IMR-90 (cell line): ENCODE data around the gene PRDM1.
"Not testable (repeated sequence)": the region's sequence is repeated elsewhere in the genome, so short reads cannot be mapped to it uniquely, and the experiment has no call there.

Experiments
- BHLHE40 ChIP-seq: fragments of 150-350 bp; IDR thresholded peaks from 2 replicates; pipeline ENCODE4 v1.6.1; 2016; ENCODE audit warnings: mild to moderate bottlenecking, low read depth, low read length
- CEBPB ChIP-seq: IDR thresholded peaks from 2 replicates; pipeline ENCODE4 v1.6.1; 2012; ENCODE audit warnings: low read depth, low read length, improper control_type of control experiment
- CTCF ChIP-seq: conservative IDR thresholded peaks from 2 replicates; pipeline ENCODE4 v1.5.1; 2012; ENCODE audit warnings: mild to moderate bottlenecking, low read depth, low read length, improper control_type of control experiment
- MAFK ChIP-seq: IDR thresholded peaks from 2 replicates; pipeline ENCODE4 v1.6.1; 2012; ENCODE audit warnings: low read depth, low read length, improper control_type of control experiment
- NFE2L2 ChIP-seq: fragments of 150-350 bp; IDR thresholded peaks from 2 replicates; pipeline ENCODE4 v1.6.1; 2016; ENCODE audit warnings: low read depth, mild to moderate bottlenecking, low read length
- POLR2A ChIP-seq: IDR thresholded peaks from 2 replicates; pipeline ENCODE4 v1.6.1; 2012; ENCODE audit warnings: mild to moderate bottlenecking, low read depth, low read length
- RAD21 ChIP-seq: IDR thresholded peaks from 2 replicates; pipeline ENCODE4 v1.6.1; 2012; ENCODE audit warnings: low read length, improper control_type of control experiment
- SMC3 ChIP-seq: fragments of 150-350 bp; IDR thresholded peaks from 2 replicates; pipeline ENCODE4 v1.6.1; 2016; ENCODE audit warnings: low read depth, mild to moderate bottlenecking, antibody characterized with exemption, low read length, moderate library complexity
- USF2 ChIP-seq: fragments of 150-350 bp; IDR thresholded peaks from 2 replicates; pipeline ENCODE4 v1.6.1; 2017; ENCODE audit warnings: mild to moderate bottlenecking, antibody characterized with exemption, low read length, low read depth

DNA sequence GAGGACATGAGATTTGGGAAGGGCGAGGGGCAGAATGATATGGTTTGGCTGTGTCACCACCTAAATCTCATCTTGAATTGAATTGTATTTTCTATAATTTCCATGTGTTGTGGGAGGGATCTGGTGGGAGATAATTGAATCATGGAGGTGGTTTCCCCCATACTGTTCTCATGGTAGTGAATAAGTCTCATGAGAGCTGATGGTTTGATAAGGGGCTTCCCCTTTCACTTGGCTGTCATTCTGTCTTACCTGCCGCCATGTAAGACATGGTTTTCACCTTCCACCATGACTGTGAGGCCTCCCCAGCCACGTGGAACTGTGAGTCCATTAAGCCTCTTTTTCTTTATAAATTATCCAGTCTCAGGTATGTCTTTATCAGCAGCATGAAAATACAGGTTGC, 66.3 kb downstream of the PRDM1 start:
- not testable (repeated sequence) for TF ChIP-seq POLR2A, CTCF, NFE2L2, MAFK, CEBPB, RAD21, BHLHE40, USF2, SMC3
